HT-29 (cell line): Measurements from ENCODE around the gene FGA. TPM values are rescaled to one million over a fixed set of nuclear protein-coding genes. Genes with fewer than 3 reads are reported as not detected.
"Not testable (repeated sequence)": the region's sequence is repeated elsewhere in the genome, so short reads cannot be mapped to it uniquely, and the experiment has no call there.

Source experiments
- DNase-seq: peaks from one replicate; pipeline ENCODE4 v3.0.0-alpha.2; 2015; ENCODE audit warnings: low spot score
- total RNA-seq: library from RNA; depleted of rRNA; stranded (reverse); fragments of >200 nt; shearing (Covaris generic); gene quantifications from 2 replicates; pipeline ENCODE4 v1.2.3, GENCODE V29; 2014

Gene FGA
- total RNA-seq, 1 experiment from 2014 or later: not detected

DNA sequence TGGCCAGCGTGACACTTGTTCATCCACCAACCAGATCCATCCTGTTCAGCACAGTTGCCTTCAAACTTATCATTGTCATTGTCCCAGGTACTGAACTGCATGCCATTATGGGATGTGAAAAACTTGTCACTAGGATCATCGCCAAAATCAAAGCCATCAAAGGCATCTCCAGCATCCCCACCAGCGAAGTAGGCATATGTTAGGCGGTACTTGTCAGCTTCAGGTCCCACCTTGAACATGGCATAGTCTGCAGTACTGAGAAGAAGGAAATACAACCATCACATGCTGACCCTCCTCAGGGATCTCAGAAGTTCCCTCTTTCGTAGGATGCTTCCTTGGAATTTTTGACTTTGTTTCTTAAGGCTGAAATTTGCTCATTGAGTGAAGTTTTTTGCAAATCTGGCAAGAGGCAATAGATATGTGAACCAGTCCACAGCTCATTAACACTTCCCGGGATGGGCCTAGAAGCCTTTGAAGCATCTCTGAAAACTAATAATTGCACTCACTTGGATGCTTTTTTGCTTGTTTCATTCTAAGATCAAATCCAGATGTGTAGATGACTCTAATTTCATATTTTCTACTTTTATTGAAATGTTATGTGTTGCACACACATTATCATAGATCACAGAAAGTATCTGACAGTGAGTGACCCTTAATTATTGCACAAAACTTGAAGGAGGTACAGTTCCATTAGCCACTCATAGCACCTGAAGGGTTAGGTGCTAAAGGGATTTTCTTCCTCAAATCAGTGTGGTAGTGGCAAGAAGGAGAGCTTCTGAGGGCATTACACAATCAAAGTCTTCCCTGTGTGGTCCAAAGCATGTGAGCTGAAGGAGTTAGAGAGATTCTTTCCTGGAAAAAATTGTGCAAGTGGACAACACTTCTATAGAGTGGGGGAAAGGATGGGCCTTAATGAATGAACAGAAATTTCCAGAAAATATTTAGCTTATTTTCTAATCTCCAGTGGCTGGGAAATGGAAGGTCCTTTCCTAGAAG, 16.5 kb upstream of the FGA start:
- DNase-seq: no peak

GRCh38 chr4:154604696-154605200, 14.2 kb upstream of the FGA start:
- DNase-seq: no peak

GRCh38 chr4:154603033-154603943, 12.7 kb upstream of the FGA start:
- DNase-seq: no peak

GRCh38 chr4:154602404-154603020, 12.0 kb upstream of the FGA start:
- no peak for DNase-seq

DNA sequence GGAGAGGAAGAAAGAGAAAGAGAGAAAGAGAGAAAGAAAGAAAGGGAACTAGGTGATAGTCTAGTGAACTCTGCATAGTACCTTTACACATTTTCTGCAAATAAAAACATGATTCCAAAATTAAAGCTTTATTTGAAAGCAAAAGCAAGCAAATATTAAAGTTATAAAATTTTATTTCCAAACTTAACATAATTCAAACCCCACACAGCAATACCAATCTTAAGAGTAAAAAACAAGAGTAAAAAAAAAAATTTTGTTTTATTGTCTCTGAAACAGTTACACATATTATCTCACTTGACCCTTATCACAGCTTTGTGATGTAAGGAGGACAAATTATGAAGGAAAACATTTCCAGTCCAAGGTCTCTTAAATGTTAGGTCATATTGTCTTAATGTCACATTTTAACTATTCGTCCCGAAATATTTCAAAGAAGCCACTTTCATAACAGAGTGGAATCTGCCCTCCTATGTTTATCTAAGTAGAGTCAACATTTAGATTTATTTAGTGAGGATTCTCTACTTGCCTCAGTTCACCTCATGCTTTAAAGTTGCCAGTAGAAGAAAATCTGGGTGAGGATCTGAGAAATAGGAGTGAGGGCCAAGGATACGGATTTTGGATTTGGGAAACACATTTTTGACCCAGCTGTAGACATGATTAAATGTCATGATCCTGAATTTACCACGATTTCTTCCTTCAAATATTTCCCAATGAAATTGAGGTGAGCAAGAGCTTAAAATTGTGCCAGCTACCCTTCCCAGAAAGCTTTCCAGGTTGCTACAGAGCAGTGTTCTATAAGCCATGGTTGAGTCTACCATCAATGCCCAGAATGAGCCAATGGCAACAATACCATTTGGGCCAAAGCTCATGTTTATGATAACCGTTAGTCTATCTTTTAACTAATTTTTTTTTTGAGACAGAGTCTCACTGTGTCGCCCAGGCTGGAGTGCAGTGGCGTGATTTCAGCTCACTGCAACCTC, 7.5 kb upstream of the FGA start:
- DNase-seq: no peak

DNA sequence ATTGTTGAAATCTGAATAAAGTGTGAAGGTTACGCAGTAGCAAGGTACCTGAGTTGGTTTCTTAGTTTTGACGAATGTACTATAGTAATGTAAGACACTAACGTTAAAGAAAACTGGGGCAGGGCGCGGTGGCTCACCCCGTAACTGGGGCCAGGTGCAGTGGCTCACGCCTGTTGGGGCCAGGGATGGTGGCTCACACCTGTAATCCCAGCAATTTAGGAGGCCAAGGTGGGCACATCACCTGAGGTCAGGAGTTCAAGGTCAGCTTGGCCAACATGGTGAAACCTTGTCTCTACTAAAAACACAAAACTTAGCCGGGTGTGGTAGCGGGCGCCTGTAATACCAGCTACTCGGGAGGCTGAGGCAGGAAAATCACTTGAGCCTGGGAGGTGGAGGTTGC, 6.7 kb upstream of the FGA start:
- DNase-seq: not testable (repeated sequence)

DNA sequence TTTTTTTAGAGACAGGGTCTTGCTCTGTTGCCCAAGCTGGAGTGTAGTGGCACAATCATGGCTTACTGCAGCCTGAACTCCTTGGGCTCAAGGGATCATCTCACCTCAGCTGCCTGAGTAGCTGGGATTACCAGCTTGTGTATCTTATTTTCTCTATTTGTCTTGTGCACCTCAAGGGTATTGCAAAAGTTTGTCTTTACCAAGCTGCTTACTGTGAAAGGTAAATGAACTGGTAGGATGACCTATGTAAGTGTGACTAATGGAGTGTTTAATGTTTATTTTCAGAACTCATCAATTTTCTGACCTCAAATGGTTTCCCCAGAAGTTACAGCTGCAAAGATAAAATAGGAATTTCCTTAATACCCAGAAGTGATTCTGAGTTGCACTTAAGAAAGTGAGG, 5.3 kb upstream of the FGA start:
- no peak for DNase-seq

DNA sequence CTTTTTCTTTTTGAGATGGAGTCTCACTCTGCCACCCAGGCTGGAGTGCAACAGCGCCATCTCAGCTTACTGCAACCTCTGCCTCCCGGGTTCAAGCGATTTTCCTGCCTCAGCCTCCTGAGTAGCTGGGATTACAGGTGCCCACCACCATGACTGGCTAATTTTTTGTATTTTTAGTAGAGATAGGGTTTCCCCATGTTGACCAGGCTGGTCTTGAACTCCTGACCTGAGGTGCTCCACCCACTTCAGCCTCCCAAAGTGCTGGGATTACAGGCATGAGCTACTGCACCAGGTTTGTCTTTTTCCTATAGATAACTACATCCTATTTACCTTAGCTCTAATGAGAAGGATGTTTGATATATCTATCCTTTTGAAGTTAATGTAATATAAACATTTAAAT, 3.8 kb upstream of the FGA start:
- not testable (repeated sequence) for DNase-seq

DNA sequence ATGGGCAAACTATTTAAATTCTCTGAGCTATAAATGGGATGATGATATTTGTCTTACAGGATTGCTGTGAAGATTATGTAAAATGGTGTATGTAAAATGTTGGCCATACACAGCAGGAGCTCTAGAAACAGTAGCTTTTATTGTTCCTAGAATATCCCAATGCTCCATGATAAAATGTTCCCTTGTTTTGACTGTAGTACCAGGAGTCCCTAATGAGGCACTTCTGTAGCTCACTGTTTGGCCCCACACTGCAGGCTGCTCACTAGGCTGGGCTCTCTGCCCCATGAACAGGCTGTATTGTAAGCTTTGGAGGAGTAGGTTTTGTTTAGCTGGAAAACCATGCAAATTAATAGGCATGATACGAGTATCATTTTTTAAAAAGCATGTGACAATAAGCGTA, 3.3 kb upstream of the FGA start:
- no peak for DNase-seq

DNA sequence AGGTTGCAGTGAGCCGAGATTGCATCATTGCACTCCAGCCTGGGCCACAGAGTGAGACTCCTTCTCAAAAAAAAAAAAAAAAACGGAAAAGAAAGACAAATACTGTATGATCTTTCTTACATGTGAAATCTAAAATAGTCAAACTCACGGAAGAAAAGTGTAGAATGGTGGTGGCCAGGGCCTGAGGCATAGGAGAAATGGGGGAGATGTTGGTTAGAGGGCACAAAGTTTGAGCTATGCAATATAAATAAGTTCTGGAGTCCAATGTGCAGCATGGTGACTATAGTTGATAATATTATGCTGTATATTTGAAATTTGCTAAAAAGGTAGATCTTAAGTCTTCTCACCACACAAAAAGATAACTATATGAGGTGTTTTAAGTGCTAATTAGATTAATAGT, 1.3 kb upstream of the FGA start:
- DNase-seq: no peak

DNA sequence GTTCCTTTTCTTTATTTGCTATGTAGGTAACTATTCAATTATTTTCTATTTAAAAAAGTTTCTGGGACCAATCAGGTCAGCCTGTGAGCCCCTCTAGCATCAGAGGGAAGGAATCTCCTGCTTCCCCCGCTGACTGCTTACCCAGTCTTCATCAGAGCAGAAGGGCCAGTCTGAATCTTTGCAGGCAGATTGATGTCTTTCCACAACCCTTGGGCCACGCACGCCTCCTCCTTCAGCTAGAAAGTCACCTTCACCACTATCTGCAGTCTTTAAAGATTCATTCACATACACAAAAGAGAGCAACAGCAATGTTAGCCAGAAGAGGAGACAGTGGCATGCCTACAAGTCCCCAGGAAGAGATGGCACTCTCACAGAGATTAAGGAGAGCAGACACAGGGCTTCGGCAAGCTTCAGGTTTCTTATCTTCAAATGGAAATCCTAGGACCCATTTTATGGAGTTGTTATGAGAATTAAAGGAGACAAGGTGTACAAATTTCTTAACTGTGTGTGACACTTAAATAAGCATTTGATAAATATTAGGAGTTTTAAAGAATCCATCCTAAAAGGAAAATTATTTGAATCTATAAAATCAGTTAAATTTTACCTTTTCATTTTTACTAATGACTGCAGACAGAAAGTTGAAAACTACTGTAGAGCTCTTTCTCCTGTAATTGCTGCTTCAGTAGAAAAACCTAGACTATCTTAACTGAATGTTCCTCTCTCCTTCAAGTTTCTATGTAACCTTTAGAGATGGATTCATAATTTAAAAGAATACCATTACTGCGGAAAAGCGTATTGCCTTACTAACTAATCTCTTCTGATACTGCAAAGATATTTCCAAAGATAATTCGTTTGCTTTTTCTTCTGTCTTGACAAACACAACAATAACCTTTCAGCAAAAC, 995 bp downstream of the FGA start:
- no peak for DNase-seq

- no peak for DNase-seq
These were observed 2.3 kb downstream of the FGA start for GRCh38 chr4:154588198-154588597.

DNA sequence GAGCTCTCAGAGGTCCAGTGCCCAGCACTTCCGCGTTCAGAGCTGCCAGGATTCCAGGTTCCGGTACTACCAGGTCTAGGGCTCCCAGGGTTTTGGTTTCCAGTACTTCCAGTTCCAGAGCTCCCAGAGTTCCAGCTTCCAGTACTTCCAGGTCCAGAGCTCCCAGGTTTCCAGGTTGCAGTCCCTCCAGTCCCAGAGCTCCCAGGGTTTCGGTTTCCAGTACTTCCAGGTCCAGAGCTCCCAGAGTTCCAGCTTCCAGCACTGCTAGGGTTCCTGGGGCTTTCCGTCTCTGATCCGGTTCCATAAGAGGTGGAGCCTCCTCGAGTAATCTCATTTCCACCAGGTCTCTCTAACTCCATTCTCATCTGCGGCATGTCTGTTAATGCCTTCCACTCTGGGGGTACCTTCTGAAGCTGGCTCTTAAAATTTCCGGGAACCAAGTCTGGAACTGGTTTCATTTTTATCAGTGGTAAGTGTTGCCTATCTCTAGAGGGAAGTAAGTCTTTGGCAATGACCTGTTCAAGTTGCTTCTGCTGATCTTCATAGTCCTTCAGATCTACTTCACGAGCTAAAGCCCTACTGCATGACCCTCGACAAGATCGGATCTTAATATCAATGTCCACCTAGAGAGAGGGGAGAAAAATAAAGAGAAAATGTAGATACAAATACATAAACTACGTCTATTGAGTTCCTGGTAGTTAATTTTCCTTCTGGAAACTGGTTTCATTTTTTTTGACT, 4.1 kb downstream of the FGA start:
- DNase-seq: no peak

DNA sequence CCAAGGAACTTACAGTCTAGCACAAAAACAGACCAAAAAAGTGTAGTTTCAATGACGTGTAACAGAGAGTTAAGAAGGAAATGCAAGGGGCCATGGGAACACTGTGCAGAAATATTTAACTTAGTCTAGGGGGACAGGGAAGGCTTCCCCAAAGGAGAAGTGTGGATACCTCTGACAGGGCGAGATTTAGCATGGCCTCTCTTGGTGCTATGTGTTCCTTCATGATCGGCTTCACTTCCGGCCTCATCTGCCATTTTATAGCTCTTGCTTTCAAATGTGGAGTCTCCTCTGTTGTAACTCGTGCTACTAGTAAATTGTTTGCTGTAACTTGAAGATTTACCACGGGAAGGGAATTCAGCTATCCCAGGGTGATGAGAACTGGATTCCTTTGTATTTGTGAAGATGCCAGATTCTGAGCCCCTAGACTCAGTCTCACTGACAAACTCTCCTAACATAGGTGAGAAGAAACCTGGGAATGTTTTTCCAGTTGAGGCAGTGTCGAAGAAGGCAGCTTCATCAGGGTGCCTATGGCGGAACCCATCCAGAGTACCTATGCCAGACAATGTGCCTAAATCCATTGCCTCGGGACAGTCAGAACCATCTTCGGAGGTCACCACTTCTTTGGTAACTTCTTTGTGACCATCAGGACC, 5.0 kb downstream of the FGA start:
- DNase-seq: no peak

GRCh38 chr4:154584259-154584658, 6.3 kb downstream of the FGA start:
- no peak for DNase-seq

- no peak for DNase-seq
These were observed 6.9 kb downstream of the FGA start for GRCh38 chr4:154583677-154584076.

DNA sequence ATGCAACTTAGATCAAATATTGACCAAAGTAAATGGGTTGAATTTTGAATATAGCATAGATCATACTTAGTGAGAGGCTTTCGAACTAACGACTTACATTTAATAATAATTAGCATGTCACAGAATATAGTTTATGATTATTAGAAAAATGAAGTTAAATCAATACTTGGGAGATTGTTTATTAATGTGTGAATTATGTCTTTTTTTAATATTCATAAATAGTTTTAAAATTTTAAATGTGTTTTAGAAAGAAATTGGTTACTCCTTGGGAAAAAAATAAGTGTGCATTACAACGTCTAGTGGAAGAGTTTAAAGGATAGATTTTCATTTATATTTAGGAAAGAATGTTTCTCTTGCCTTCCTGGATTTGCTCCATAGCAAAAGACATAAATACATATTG, 7.3 kb downstream of the FGA start:
- no peak for DNase-seq

DNA sequence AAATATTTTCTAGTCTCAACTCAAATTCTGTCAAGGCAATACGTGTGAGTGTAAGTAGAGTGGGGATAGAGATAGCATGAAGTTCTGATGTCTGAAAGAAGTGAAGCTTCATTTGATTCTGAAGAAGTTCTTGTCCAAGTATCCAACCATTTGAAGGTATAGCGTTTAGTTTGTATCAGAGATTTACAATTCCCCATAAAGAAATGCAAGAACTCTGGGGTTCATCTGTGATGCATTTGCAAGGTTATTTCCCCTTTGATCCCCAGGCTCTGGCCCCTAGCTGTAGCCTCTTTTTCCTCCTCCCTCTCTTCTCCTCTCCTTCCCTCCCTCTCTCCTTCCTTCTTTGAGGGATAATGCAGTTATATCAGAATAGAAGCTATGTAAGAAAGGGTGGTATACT, 7.8 kb downstream of the FGA start:
- no peak for DNase-seq
